ENCODE results near the gene CDK8. TPM values are rescaled to one million over a fixed set of nuclear protein-coding genes. Genes with fewer than 3 reads are reported as not detected.

The CDK8 gene
- total RNA-seq, 1 donor from 2014 or later = 10.4 TPM

GRCh38 chr13:26422036-26422435 is 168.1 kb downstream of the CDK8 start:
- ATAC-seq (no peak), DNase-seq (ENCODE audit: low spot score) (no peak)
- intact Hi-C loops (cut with DNase I) = loop anchor here (5.0 kb wide), 1 partner anchor 275 kb away; no protein-coding TSS in a partner anchor

DNA sequence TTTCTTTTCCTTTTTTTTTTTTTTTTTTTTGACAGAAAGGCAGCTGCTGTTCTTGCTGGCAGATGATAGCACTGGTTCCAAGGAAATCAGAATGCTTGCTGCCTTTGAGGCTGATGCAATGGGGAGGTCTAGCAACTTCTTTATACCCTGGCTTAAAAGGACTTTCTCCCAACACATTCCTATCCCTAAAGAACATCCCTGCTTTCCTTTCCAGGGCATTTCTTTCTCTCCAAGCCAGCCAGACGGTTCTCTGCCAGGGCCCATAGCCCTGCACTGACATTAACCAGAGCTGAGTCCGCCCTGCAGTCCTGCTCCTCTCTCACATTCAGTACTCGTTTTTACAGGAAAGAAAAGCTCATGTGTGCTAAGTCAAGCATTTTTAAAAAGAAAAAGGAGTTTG is 169.7 kb downstream of the CDK8 start:
- DNase-seq (ENCODE audit: low spot score) (no peak), ATAC-seq (peak; percentile 70)
- intact Hi-C loops (cut with DNase I) = loop anchor here (5.0 kb wide), 1 partner anchor 276 kb away; no protein-coding TSS in a partner anchor

GRCh38 chr13:26424181-26424580 is 170.3 kb downstream of the CDK8 start:
- no peak for ATAC-seq
- intact Hi-C loops (cut with DNase I) = loop anchor here (5.0 kb wide), 1 partner anchor 277 kb away; no protein-coding TSS in a partner anchor
- no peak for DNase-seq (ENCODE audit: low spot score)

DNA sequence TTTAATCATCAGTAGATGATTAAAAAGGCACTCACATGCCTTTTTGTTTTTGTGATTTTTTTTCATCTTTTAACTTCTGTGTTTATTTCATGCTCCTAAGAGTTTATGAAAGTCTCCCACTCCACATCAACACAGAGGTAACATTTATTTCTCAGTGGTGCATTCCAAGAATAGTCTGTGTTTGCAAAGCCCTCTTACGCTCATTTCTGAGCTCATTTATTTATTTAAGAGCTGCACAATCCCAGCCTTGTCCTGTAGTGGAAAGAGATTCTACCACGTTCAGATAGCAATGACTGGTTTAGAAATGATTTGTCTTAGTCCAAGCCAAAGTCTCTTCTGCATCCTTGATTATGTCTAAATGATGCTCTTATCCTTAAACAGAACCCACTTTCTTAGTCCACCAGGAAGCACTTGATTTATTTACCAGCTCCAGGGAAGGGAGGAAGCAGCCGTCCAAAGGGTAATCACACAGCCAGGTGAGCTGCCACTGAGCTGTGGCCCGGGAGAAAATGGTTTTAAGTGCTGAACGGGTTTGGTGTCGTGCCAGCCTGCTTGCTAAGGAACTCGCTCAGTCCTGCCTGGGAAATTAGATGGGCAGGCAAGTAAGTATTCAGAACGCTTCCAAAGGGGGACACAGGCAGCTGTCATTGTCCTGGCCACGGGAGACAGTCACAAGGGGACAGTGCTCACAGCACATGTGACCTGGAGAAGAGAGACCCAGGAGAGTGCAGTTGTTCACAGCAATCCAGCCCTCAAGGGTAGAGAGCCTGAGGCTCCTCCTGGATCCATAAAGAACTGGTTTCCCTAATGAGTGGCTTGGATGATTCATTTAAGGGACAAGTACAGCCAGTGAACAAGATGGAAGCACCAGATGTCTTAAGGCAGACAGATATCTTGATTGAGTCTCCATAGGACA is 171.8 kb downstream of the CDK8 start:
- ATAC-seq (peak; percentile 78), DNase-seq (ENCODE audit: low spot score) (no peak)
- intact Hi-C loops (cut with DNase I) = no loop called here

DNA sequence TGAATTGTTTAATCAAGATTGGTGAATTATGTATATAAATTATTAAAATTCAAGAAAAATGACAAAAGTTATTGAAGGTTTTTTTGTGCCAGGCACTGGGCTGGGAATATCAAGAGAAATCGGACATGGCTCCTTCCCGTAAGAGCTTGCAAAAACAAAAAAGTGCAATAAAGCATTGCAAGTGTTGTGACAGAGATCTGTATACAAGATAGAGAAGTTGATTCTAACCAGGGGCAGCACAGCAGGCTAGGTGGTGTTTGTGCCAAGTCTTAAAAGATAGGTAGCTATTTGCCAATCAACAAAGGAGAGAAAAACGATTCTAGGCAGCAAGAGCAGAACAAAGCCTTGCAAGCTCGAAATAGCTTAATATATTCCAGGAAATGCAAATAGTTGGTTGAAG is 179.8 kb downstream of the CDK8 start:
- ATAC-seq (no peak), DNase-seq (ENCODE audit: low spot score) (no peak)
- intact Hi-C loops (cut with DNase I) = no loop called here

GRCh38 chr13:26435171-26435570 is 181.2 kb downstream of the CDK8 start:
- intact Hi-C loops (cut with DNase I) = no loop called here
- ATAC-seq = no peak
- no peak for DNase-seq (ENCODE audit: low spot score)

DNA sequence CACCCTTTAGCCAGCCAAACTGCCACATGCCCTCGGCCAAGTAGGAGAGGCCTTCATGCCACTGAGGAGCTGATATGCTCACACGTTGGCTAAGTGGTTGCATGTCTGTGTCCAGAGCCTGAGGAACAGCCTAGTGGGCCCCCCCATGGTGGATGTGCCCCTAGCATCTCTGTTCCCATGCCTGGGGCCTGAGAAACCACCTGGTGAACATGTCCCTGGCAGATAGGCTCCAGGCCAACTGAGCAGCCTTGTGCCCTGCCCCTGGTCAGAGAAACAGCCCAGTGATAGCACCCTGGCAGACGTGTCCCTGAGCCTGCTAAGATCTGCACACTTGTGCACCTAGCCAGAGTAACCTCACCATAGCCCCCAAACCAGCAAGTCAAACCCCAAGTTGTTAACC is 181.7 kb downstream of the CDK8 start:
- intact Hi-C loops (cut with DNase I) = no loop called here
- DNase-seq (ENCODE audit: low spot score) (no peak), ATAC-seq (no peak)

DNA sequence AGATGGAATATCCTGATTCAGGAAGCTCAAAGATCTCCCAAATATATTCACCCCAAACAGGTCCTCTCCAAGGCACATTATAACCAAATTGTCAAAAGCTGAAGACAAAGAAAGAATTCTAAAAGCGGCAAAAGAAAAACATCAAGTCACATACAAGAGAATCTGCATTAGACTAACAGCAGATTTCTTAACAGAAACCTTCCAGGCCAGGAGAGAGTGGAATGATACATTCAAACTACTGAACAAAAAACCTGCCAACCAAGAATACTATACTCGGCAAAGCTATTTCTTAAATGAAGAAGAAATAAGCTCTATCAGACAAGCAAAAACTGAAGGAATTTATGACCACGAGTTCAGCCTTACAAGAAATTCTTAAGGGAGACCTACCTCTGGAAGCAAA is 183.0 kb downstream of the CDK8 start:
- intact Hi-C loops (cut with DNase I) = no loop called here
- no peak for DNase-seq (ENCODE audit: low spot score)
- ATAC-seq = no peak

DNA sequence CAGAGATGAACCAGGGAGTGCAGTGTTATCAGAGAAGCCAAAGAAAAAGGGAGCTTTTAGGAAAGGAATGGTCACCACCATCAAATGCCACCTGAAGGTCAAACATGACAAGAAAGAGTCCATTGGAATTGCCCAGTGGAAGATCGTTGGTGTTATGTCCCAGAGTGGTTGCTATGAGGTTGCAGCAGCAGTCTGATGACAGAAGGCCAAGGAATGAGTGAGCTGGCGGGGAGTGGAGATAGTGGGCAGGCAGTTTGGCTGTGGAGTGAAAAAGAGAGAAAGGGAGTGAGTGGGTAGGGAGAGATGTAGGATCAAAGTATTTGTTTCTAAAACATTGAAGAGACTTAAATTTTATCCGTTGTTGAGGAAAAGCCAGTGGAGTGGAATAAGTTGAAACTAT is 186.2 kb downstream of the CDK8 start:
- DNase-seq (ENCODE audit: low spot score) (no peak), ATAC-seq (no peak)
- intact Hi-C loops (cut with DNase I) = no loop called here

DNA sequence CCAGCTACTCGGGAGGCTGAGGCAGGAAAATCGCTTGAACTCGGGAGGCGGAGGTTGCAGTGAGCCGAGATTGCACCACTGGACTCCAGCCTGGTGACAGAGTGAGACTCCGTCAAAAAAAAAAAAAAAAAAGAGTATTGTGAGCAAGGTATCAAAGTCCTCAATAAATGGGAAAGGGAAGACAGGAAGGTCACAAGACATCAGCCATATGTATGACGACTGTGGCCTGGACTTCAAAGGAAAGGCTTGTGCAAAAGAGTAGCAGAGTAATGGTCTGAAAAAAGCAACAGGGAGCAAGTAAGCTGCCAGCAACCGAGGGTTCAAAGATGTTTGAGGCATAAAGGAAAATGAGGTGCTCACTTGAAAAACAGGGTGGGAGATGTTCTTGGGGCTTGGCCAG is 187.5 kb downstream of the CDK8 start:
- DNase-seq (ENCODE audit: low spot score) (no peak), ATAC-seq (no peak)
- intact Hi-C loops (cut with DNase I) = no loop called here

DNA sequence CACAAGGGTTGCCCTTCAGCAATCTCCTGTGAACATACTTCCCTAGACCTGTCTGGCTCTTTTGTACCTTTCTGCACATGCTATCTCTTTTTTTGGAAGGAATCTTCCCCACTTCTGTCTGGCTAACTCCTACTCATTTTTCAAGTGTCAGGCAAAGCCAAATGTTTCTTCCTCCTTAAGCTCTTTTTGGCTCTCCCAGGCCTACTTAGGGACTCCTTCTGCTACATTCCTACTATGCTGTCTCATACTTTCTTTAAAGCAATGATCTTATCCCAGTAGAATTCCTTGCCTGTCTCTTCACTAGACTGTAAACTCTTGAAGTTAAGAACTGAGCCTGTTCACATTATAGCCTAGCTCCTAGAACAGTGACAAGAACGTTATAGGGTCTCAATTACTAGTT is 188.6 kb downstream of the CDK8 start:
- DNase-seq (ENCODE audit: low spot score) = no peak
- ATAC-seq = no peak
- intact Hi-C loops (cut with DNase I) = no loop called here

DNA sequence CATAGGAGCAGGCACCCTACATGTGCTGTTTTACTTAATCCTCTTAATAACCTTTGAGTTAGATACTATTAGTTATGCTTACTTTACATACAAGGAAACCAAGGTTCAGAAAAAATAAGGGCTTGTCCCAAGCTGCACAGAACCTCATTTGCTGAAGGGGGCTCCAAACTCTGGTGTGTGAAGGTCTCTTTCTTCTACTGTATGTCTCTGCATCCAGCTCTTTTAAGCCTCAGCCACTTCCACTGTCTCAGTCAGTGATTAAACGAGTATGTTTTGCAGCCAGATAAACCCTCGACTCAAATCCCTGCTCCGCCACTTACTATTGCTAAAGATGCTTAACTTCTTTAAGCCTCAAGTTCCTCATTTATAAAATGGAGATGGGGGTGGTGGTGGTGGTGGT is 191.2 kb downstream of the CDK8 start:
- DNase-seq (ENCODE audit: low spot score) (no peak), ATAC-seq (no peak)
- intact Hi-C loops (cut with DNase I) = no loop called here

- no peak for DNase-seq (ENCODE audit: low spot score)
- intact Hi-C loops (cut with DNase I) = no loop called here
- no peak for ATAC-seq
Observed at GRCh38 chr13:26446751-26447150, 192.8 kb downstream of the CDK8 start.

GRCh38 chr13:26448032-26448431 is 194.1 kb downstream of the CDK8 start:
- ATAC-seq (no peak), DNase-seq (ENCODE audit: low spot score) (no peak)
- intact Hi-C loops (cut with DNase I) = no loop called here

DNA sequence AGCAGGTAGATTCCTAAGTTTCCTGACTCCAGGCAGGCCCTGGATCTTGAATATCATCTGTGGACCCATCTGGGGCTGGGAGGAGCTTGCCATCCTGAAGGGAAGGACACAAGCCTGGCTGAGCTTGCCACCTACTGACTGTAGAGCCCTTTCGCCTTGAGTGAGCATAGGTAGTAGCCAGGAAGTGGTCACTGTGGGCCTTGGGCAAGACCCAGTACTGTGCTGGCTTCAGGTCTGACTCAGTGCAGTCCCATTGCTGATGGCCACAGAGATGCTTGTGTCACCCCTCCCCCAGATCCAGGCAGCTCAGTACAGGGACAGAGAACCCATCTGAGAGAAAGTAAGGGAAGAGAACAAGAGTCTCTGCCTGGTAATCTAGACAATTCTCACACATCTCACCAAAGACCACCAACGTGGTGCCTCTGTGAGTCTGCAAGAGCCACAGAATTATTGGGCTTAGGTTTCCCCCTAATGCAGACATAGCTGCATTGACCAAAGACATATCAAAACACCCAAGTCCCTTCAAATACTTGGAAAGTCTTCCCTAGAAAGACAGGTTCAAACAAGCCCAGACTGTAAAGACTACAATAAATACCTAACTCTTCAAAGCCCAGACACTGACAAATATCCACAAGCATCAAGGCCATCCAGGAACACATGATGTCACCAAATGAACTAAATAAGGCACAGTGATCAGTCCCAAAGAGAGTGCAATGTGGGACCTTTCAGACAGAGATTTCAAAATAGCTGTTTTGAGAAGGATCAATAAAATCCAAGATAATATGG is 195.3 kb downstream of the CDK8 start:
- no peak for DNase-seq (ENCODE audit: low spot score)
- ATAC-seq = no peak
- intact Hi-C loops (cut with DNase I) = no loop called here

Other genes starting within 250 kb of the CDK8 start
- 2.9 TPM for gene SHISA2, start 202.1 kb upstream of the CDK8 start, total RNA-seq
- gene RNF6, start 31.8 kb upstream of the CDK8 start, total RNA-seq = 29.7 TPM